Endothelial cell of umbilical vein (primary cell): ENCODE data around the gene SLC35A3. TPM values are rescaled to one million over a fixed set of nuclear protein-coding genes. Genes with fewer than 3 reads are reported as not detected.

Experiments
- Bru-seq: library from RNA; stranded (reverse); fragments of 400-500 nt; gene quantifications from one replicate; lab custom pipeline; 2021; lab: Mats Ljungman, UMichigan
- BruChase-seq, 2 experiments: library from RNA; stranded (reverse); fragments of 400-500 nt; gene quantifications; one replicate each; lab custom pipeline; 2021; lab: Mats Ljungman, UMichigan
- BruUV-seq: library from RNA; stranded (reverse); fragments of 400-500 nt; replicated peaks from 2 replicates; lab custom pipeline; 2021; lab: Mats Ljungman, UMichigan
- CTCF ChIA-PET: fragments of 300-600, 350-600 bp; sonication (Branson Sonifier 250); formaldehyde crosslinking; loops from one replicate; lab custom pipeline; 2021; ENCODE audit warnings: antibody characterized with exemption, inconsistent platforms; lab: Charles Lee
- POLR2A ChIA-PET: fragments of 300-600, 350-600 bp; sonication (Branson Sonifier 250); formaldehyde crosslinking; loops from one replicate; lab custom pipeline; 2021; ENCODE audit warnings: antibody characterized with exemption, inconsistent platforms; lab: Charles Lee
- DNase-seq: peaks from one replicate; pipeline ENCODE4 v3.0.0-alpha.2; 2011; ENCODE audit warnings: low read depth, low spot score
- FAIRE-seq: peaks from 2 replicates; lab custom pipeline; 2011; peaks lifted over from hg19 to GRCh38; lab: Jason Lieb, UNC
- H2AFZ ChIP-seq: 2 replicates; pipeline ENCODE4 v1.6.0; 2012; ENCODE audit warnings: low read depth, low read length, control low read depth, inconsistent platforms
- H3K27ac ChIP-seq: 2 replicates; pipeline ENCODE4 v1.5.1; 2011; ENCODE audit warnings: low read depth, mild to moderate bottlenecking, control low read depth, low read length, moderate library complexity; ENCODE audit not compliant: insufficient read depth
- H3K27me3 ChIP-seq, 2 experiments: 2 replicates each; pipeline versions ENCODE4 v1.6.0 to v1.6.1; 2011; ENCODE audit warnings: low read length in 2 of 2, mixed read lengths in 1 of 2; ENCODE audit not compliant: control insufficient read depth in 2 of 2, insufficient read depth in 2 of 2
- H3K36me3 ChIP-seq, 2 experiments: 2 replicates in 1 of 2; 3 replicates in 1 of 2; pipeline ENCODE4 v1.5.1; 2011; ENCODE audit warnings: low read length in 2 of 2, mild to moderate bottlenecking in 1 of 2, moderate library complexity in 1 of 2; ENCODE audit not compliant: control insufficient read depth in 2 of 2, insufficient read depth in 2 of 2; ENCODE audit errors: extremely low read depth in 1 of 2
- H3K4me1 ChIP-seq: 3 replicates; pipeline ENCODE4 v1.5.1; 2011; ENCODE audit warnings: mild to moderate bottlenecking, low read length; ENCODE audit not compliant: control insufficient read depth, insufficient read depth; ENCODE audit errors: extremely low read depth
- H3K4me2 ChIP-seq: 2 replicates; pipeline ENCODE4 v1.6.1; 2011; ENCODE audit warnings: low read length, control low read depth, mixed read lengths; ENCODE audit not compliant: insufficient read depth
- H3K4me3 ChIP-seq, 3 experiments: fragments of 200-600 bp in 1 of 3; sonication (generic), shearing (Covaris generic) in 1 of 3; replicated peaks in 1 of 3; 2 replicates each; pipeline ENCODE4 v1.5.1; 2011 to 2016; ENCODE audit warnings: control low read depth in 3 of 3, low read length in 3 of 3, mild to moderate bottlenecking in 2 of 3, inconsistent platforms in 1 of 3, low read depth in 1 of 3, moderate library complexity in 1 of 3; ENCODE audit not compliant: insufficient read depth in 1 of 3
- H3K79me2 ChIP-seq: 2 replicates; pipeline ENCODE4 v1.6.0; 2012; ENCODE audit warnings: low read length, inconsistent platforms; ENCODE audit not compliant: control insufficient read depth, insufficient read depth
- H3K9ac ChIP-seq: replicated peaks from 2 replicates; pipeline ENCODE3; 2011; ENCODE audit warnings: low read length, control low read depth; ENCODE audit not compliant: insufficient read depth; ENCODE audit errors: extremely low read depth
- H3K9me1 ChIP-seq: replicated peaks from 3 replicates; pipeline ENCODE4 v1.6.0; 2011; ENCODE audit warnings: mild to moderate bottlenecking, low read length; ENCODE audit not compliant: control insufficient read depth, insufficient read depth; ENCODE audit errors: extremely low read depth
- H3K9me3 ChIP-seq: replicated peaks from 2 replicates; pipeline ENCODE4 v1.5.1; 2012; ENCODE audit warnings: low read length, inconsistent platforms; ENCODE audit not compliant: control insufficient read depth, insufficient read depth
- H4K20me1 ChIP-seq: replicated peaks from 2 replicates; pipeline ENCODE3; 2011; ENCODE audit warnings: mild to moderate bottlenecking, low read length; ENCODE audit not compliant: control insufficient read depth, insufficient read depth; ENCODE audit errors: extremely low read depth
- EZH2 ChIP-seq: IDR thresholded peaks from 2 replicates; pipeline ENCODE4 v1.6.1; 2012; ENCODE audit warnings: borderline replicate concordance, low read depth, mild to moderate bottlenecking, moderate library complexity, low read length, inconsistent platforms; ENCODE audit not compliant: severe bottlenecking
- FOS ChIP-seq: IDR thresholded peaks from 2 replicates; pipeline ENCODE4 v1.6.1; 2011; ENCODE audit warnings: mild to moderate bottlenecking, low read length, moderate library complexity, borderline replicate concordance; ENCODE audit not compliant: insufficient read depth
- GATA2 ChIP-seq: IDR thresholded peaks from 2 replicates; pipeline ENCODE4 v1.7.0; 2011; ENCODE audit warnings: low read depth, mild to moderate bottlenecking, moderate library complexity, mixed read lengths, low read length; ENCODE audit not compliant: insufficient read length, insufficient read depth
- JUN ChIP-seq: IDR thresholded peaks from 2 replicates; pipeline ENCODE4 v1.6.1; 2011; ENCODE audit warnings: borderline replicate concordance, low read depth; ENCODE audit not compliant: insufficient read length, insufficient read depth
- MYC ChIP-seq: IDR thresholded peaks from one replicate; pipeline ENCODE4 v1.6.1; 2011; ENCODE audit warnings: mild to moderate bottlenecking, low read depth, low read length
- POLR2A ChIP-seq: IDR thresholded peaks from 2 replicates; pipeline ENCODE4 v1.6.1; 2012; ENCODE audit warnings: low read depth, mild to moderate bottlenecking, control low read depth, low read length
- POLR2AphosphoS5 ChIP-seq: IDR thresholded peaks from 2 replicates; pipeline ENCODE4 v1.6.1; 2012; ENCODE audit warnings: low read depth, mild to moderate bottlenecking, control low read depth, low read length, moderate library complexity; ENCODE audit not compliant: insufficient read depth
- dilution Hi-C: fragments of 300-500 bp; cut with MboI; formaldehyde crosslinking; loops from one replicate; pipeline ENCODE4 v1.15.0; 2019; ENCODE audit warnings: low sequenced_read_pairs; ENCODE audit not compliant: extremely low pct_ligation_motif_present
- intact Hi-C: fragments of 100-400 bp; cut with micrococcal nuclease; formaldehyde crosslinking; loops from one replicate; pipeline ENCODE4 v1.10.0; 2022
- long read RNA-seq: library from polyadenylated mRNA; stranded (forward); transcript quantifications from one replicate; pipeline ENCODE4 v2.0.0, GENCODE V29; 2021
- polyA minus RNA-seq, 3 experiments: library from RNA; depleted of rRNA, polyadenylated mRNA; stranded (reverse); fragments of >200 nt; gene quantifications; 1 replicate in 1 of 3; 2 replicates in 2 of 3; pipeline ENCODE4 v1.2.3, GENCODE V29; 2011
- polyA plus RNA-seq, 4 experiments: library from polyadenylated mRNA; depleted of rRNA in 3 of 4; stranded (reverse) in 3 of 4; unstranded in 1 of 4; fragments of >200 nt; gene quantifications; 2 replicates each; pipeline versions ENCODE4 v1.2.1 to v1.2.3, GENCODE V29; 2011 to 2012; ENCODE audit warnings: missing spikeins in 1 of 4
- total RNA-seq: library from RNA; stranded (reverse); gene quantifications from 2 replicates; pipeline ENCODE4 v1.2.3, GENCODE V29; 2021
- TF ChIP-seq, protein P1 (sequence below): IDR thresholded peaks from 2 replicates; pipeline ENCODE4 v1.6.1; 2011; ENCODE audit not compliant: insufficient read depth, insufficient read length
- TF ChIP-seq, protein P2 (sequence below), 2 donors: IDR thresholded peaks; 1 replicate in 1 of 2; 2 replicates in 1 of 2; pipeline ENCODE4 v1.5.1; 2011; ENCODE audit warnings: low read length in 2 of 2, mild to moderate bottlenecking in 2 of 2, moderate library complexity in 2 of 2, control low read depth in 1 of 2, inconsistent platforms in 1 of 2, low read depth in 1 of 2; ENCODE audit not compliant: insufficient read depth in 1 of 2; ENCODE audit errors: extremely low read depth in 1 of 2

Gene SLC35A3
- total RNA-seq (19.0 and 20.2 TPM in 2 replicates), polyA plus RNA-seq (2.8 and 3.6 TPM in 2 replicates), polyA minus RNA-seq (10.2 and 10.6 TPM in 2 replicates), Bru-seq, nascent RNA (percentile 79 among the genes with signal in this experiment), BruChase-seq, experiment 1, labeled RNA remaining after a 6-hour chase (percentile 89 among the genes with signal in this experiment), BruChase-seq, experiment 2, labeled RNA remaining after a 2-hour chase (percentile 90 among the genes with signal in this experiment)
- 3.0 and 3.1 TPM in 2 replicates for polyA plus RNA-seq (2011; cell fraction: cytosol; rRNA removed)
- polyA plus RNA-seq (2011; cell fraction: nucleus; rRNA removed), result 10.3 and 15.1 TPM in 2 replicates
- 9.5 and 13.8 TPM in 2 replicates for polyA plus RNA-seq (2012)
- polyA minus RNA-seq (2011; cell fraction: cytosol; rRNA and poly(A)+ RNA removed), result 9.6 TPM
- polyA minus RNA-seq (2011; cell fraction: nucleus; rRNA and poly(A)+ RNA removed), result 17.2 and 27.5 TPM in 2 replicates
- long read RNA-seq, full-length matches to known transcripts, result 22 of 28 reads
- long read RNA-seq, partial matches to known transcripts, result 2 of 28 reads
- long read RNA-seq, other reads (novel, unspliced or antisense), result 4 of 28 reads

DNA sequence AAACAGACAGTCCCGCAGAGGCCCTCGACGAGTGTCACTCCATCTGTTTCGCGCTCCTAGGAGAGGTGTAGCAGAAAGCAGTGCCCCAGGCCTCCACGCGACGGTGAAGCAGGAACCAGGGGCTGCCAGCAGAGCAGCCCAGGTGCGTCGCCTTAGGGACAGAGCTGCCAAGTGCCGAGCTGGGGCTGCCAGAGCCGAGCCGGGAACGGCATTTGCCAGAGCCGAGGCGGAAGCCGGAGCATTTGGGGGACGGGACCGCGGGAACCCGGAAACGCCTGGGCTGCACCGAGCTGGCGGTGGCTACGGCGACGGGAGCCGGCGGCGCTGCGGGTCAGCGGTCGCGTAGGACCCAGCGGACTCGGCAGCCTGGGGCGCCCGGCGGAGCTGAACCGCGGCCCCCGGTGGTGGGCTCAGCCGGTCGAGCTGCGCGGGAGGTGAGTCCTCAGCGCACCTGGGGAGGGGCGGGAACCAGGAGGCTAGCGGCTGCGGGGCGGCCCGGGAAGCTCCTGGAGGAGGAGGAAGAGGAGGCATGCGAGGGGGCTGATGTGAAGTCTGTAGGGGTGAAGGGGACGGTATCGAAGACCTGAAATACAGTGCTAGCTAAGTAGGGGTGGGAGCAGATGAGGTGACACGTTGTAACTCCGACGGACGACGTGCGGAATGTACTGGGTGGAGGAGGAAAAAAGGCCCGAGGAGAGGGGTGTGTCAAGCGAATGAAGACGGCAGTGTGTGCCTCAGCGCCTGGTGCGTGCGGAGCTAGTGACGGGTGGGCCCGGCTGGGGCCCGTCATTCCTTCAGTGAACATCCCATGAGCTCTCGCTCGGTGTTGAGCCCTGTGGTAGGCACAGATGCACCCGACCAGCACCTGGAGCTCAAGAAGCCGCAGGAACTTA is at the start of gene SLC35A3:
Gene SLC35A3, plus strand, starts transcription at position 268 of the 893 bp plus-strand sequence. CDS start 23,559 bp downstream, outside the sequence.
- no peaks in the 10 kb centered on the region for H3K27me3 ChIP-seq
- peak within 1 kb of the TSS; percentile 79 for H3K9ac ChIP-seq
- ChIA-PET CTCF (interaction anchor here (0.9 to 1.4 kb wide), 5 partner anchors 12 to 899 kb away, joined by 3 to 4 read pairs (median 4); no protein-coding TSS in a partner anchor), POLR2A (no interaction called here)
- H3K9me3 ChIP-seq, result no peaks in the 10 kb centered on the region
- TF ChIP-seq, protein P1, sequence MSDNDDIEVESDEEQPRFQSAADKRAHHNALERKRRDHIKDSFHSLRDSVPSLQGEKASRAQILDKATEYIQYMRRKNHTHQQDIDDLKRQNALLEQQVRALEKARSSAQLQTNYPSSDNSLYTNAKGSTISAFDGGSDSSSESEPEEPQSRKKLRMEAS, result no peak
- TF ChIP-seq FOS (no peak), GATA2 (no peak), JUN (no peak), MYC (no peak), EZH2 (no peak), POLR2A (no peak), POLR2AphosphoS5 (no peak)
- TF ChIP-seq, protein P2, sequence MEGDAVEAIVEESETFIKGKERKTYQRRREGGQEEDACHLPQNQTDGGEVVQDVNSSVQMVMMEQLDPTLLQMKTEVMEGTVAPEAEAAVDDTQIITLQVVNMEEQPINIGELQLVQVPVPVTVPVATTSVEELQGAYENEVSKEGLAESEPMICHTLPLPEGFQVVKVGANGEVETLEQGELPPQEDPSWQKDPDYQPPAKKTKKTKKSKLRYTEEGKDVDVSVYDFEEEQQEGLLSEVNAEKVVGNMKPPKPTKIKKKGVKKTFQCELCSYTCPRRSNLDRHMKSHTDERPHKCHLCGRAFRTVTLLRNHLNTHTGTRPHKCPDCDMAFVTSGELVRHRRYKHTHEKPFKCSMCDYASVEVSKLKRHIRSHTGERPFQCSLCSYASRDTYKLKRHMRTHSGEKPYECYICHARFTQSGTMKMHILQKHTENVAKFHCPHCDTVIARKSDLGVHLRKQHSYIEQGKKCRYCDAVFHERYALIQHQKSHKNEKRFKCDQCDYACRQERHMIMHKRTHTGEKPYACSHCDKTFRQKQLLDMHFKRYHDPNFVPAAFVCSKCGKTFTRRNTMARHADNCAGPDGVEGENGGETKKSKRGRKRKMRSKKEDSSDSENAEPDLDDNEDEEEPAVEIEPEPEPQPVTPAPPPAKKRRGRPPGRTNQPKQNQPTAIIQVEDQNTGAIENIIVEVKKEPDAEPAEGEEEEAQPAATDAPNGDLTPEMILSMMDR (IDR thresholded peaks at IDR 0.05; ENCODE audit: extremely low read depth in 1 of 2, insufficient read depth in 1 of 2, low read depth in 1 of 2, low read length in 2 of 2), result no peak
- no peaks in the 10 kb centered on the region for H4K20me1 ChIP-seq
- FAIRE-seq (peak; percentile 31), DNase-seq (peak; percentile 68)
- peaks cover 11% of the 10 kb centered on the region for H3K4me1 ChIP-seq
- peak within 1 kb of the TSS; percentile 62 to 91 (median 69) for H3K4me3 ChIP-seq
- peak within 1 kb of the TSS; percentile 97 for H3K4me2 ChIP-seq
- peak within 1 kb of the TSS; percentile 25 for H3K27ac ChIP-seq
- dilution Hi-C loops (no loop called here), intact Hi-C loops (loop anchor here (5.0 to 10.0 kb wide), 3 partner anchors 118 to 485 kb away; partner anchors contain the start of genes AGL, SASS6 and TRMT13)
- H3K9me1 ChIP-seq, result no peaks in the 10 kb centered on the region
- BruUV-seq, result no TSS peak
- no peaks in the 10 kb centered on the region for H3K36me3 ChIP-seq
- peaks cover 18% of the 10 kb centered on the region for H3K79me2 ChIP-seq
- H2AFZ ChIP-seq, result peak within 1 kb of the TSS; percentile 95
